A549 (cell line): Measurements from ENCODE around the gene KLHL36. TPM values are rescaled to one million over a fixed set of nuclear protein-coding genes. Genes with fewer than 3 reads are reported as not detected.

Source experiments
- ATAC-seq, 2 experiments: fragments of 200-7000 bp in 1 of 2; fragments of >200 bp in 1 of 2; cut with Nextera tagmentation in 1 of 2; cut with Tn5 transposase in 1 of 2; 3 replicates each; pipeline versions ENCODE4 v1.8.0 to v1.9.1; 2018 to 2020; ENCODE audit warnings: mild to moderate bottlenecking in 1 of 2, moderate library complexity in 1 of 2
- CTCF ChIA-PET: fragments of 300-600 bp; sonication (Branson Sonifier 250); formaldehyde crosslinking; extraction: SDS; loops from one replicate; lab custom pipeline; 2021; ENCODE audit warnings: antibody characterized with exemption, inconsistent platforms; lab: Yijun Ruan, JAX
- POLR2A ChIA-PET: fragments of 350-600 bp; formaldehyde crosslinking; extraction: SDS; loops from one replicate; lab custom pipeline; 2021; ENCODE audit warnings: antibody characterized with exemption, inconsistent platforms; lab: Yijun Ruan, JAX
- DNase-seq, 2 experiments: peaks; one replicate each; pipeline versions ENCODE4 v3.0.0 to v3.0.0-alpha.2; 2011 to 2016; ENCODE audit warnings: low read depth in 1 of 2, low spot score in 1 of 2
- FAIRE-seq: peaks from 2 replicates; lab custom pipeline; 2011; peaks lifted over from hg19 to GRCh38; lab: Jason Lieb, UNC
- H3K27ac ChIP-seq, 2 experiments: fragments of >200 bp; sonication (Bioruptor Twin); formaldehyde crosslinking; 3 replicates each; pipeline ENCODE4 v1.5.1; 2016 to 2017
- H3K4me1 ChIP-seq: fragments of >200 bp; sonication (Bioruptor Twin); formaldehyde crosslinking; 3 replicates; pipeline ENCODE4 v1.6.1; 2016
- H3K4me2 ChIP-seq: fragments of >200 bp; sonication (Bioruptor Twin); formaldehyde crosslinking; 3 replicates; pipeline ENCODE4 v1.6.1; 2016
- H3K4me3 ChIP-seq: fragments of >200 bp; sonication (Bioruptor Twin); formaldehyde crosslinking; 3 replicates; pipeline ENCODE4 v1.5.1; 2016
- H3K9me3 ChIP-seq: fragments of >200 bp; sonication (Bioruptor Twin); formaldehyde crosslinking; 3 replicates; pipeline ENCODE4 v1.6.1; 2016
- ATOH8 ChIP-seq: fragments of 250-450 bp; sonication (Bioruptor Pico); IDR thresholded peaks from 2 replicates; pipeline ENCODE4 v1.5.0; 2020; ENCODE audit warnings: low read depth, mild to moderate bottlenecking, moderate library complexity
- BHLHE40 ChIP-seq: IDR thresholded peaks from 2 replicates; pipeline ENCODE4 v1.6.1; 2012; ENCODE audit warnings: low read depth, low read length, inconsistent platforms
- CBX8 ChIP-seq: fragments of 200-600 bp; sonication (generic); IDR thresholded peaks from 2 replicates; pipeline ENCODE4 v1.6.1; 2016
- CHD2 ChIP-seq: fragments of 150-350 bp; IDR thresholded peaks from 2 replicates; pipeline ENCODE4 v1.6.1; 2014; ENCODE audit warnings: low read length; ENCODE audit not compliant: partially characterized antibody
- EHMT2 ChIP-seq: fragments of 200-600 bp; sonication (generic); IDR thresholded peaks from 2 replicates; pipeline ENCODE4 v1.6.1; 2016; ENCODE audit warnings: antibody characterized with exemption, low read depth, mild to moderate bottlenecking, moderate library complexity
- ELK1 ChIP-seq: fragments of 150-350 bp; IDR thresholded peaks from 2 replicates; pipeline ENCODE4 v1.6.1; 2014; ENCODE audit warnings: low read depth, mild to moderate bottlenecking, low read length
- FOSL2 ChIP-seq, 2 experiments: fragments of 450-650 bp in 1 of 2; fragments of >200 bp in 1 of 2; sonication (Bioruptor Twin) in 1 of 2; formaldehyde crosslinking; IDR thresholded peaks; 2 replicates each; pipeline versions ENCODE4 v1.5.0 to v1.6.1; 2016 to 2020; ENCODE audit warnings: mild to moderate bottlenecking in 1 of 2, moderate library complexity in 1 of 2
- FOXS1 ChIP-seq: fragments of 250-450 bp; sonication (Bioruptor Pico); IDR thresholded peaks from 2 replicates; pipeline ENCODE4 v1.5.0; 2020; ENCODE audit warnings: mild to moderate bottlenecking, moderate library complexity
- HDAC2 ChIP-seq: fragments of 200-600 bp; sonication (generic); IDR thresholded peaks from 2 replicates; pipeline ENCODE4 v1.6.1; 2016
- HES2 ChIP-seq: fragments of >200 bp; sonication (Bioruptor Twin); formaldehyde crosslinking; IDR thresholded peaks from 2 replicates; pipeline ENCODE4 v1.6.1; 2016
- HEYL ChIP-seq: fragments of 250-450 bp; sonication (Bioruptor Pico); IDR thresholded peaks from 2 replicates; pipeline ENCODE4 v1.8.0; 2021; ENCODE audit warnings: mild to moderate bottlenecking, moderate library complexity
- HMGXB4 ChIP-seq: fragments of 250-450 bp; sonication (Bioruptor Pico); IDR thresholded peaks from 2 replicates; pipeline ENCODE4 v1.5.0; 2021; ENCODE audit warnings: mild to moderate bottlenecking, moderate library complexity, borderline replicate concordance
- HOXA7 ChIP-seq: fragments of 250-450 bp; sonication (Bioruptor Pico); IDR thresholded peaks from 2 replicates; pipeline ENCODE4 v1.5.0; 2020; ENCODE audit warnings: mild to moderate bottlenecking, moderate library complexity
- HOXB5 ChIP-seq: fragments of 250-450 bp; sonication (Bioruptor Pico); IDR thresholded peaks from 2 replicates; pipeline ENCODE4 v1.5.0; 2020; ENCODE audit warnings: mild to moderate bottlenecking, moderate library complexity
- KDM1A ChIP-seq: fragments of 200-600 bp; sonication (generic); IDR thresholded peaks from 2 replicates; pipeline ENCODE4 v1.6.1; 2016; ENCODE audit warnings: low read depth, mild to moderate bottlenecking
- MAX ChIP-seq: IDR thresholded peaks from 2 replicates; pipeline ENCODE4 v1.6.1; 2012
- MYC ChIP-seq: IDR thresholded peaks from 2 replicates; pipeline ENCODE4 v1.6.1; 2012; ENCODE audit warnings: mild to moderate bottlenecking, inconsistent platforms, low read length, improper control_type of control experiment, borderline replicate concordance
- NR3C1 ChIP-seq: fragments of >200 bp; sonication (Bioruptor Twin); formaldehyde crosslinking; IDR thresholded peaks from 3 replicates; pipeline ENCODE4 v1.6.1; 2017
- POLR2AphosphoS2 ChIP-seq: conservative IDR thresholded peaks from 2 replicates; pipeline ENCODE4 v1.6.1; 2012; ENCODE audit warnings: low read length, improper control_type of control experiment, inconsistent platforms
- RARB ChIP-seq: fragments of 250-450 bp; sonication (Bioruptor Pico); IDR thresholded peaks from 2 replicates; pipeline ENCODE4 v1.8.0; 2021; ENCODE audit warnings: mild to moderate bottlenecking, moderate library complexity
- RFX5 ChIP-seq: fragments of 450-650 bp; IDR thresholded peaks from 2 replicates; pipeline ENCODE4 v1.7.1; 2014; ENCODE audit warnings: antibody characterized with exemption, mild to moderate bottlenecking, moderate library complexity
- TFCP2L1 ChIP-seq: fragments of 250-450 bp; sonication (Bioruptor Pico); IDR thresholded peaks from 2 replicates; pipeline ENCODE4 v1.5.0; 2021; ENCODE audit warnings: mild to moderate bottlenecking
- TP53 ChIP-seq: fragments of 250-450 bp; sonication (Bioruptor Pico); IDR thresholded peaks from 2 replicates; pipeline ENCODE4 v1.5.0; 2021; ENCODE audit warnings: mild to moderate bottlenecking, moderate library complexity
- ZFP36 ChIP-seq: fragments of 450-650 bp; IDR thresholded peaks from 2 replicates; pipeline ENCODE4 v1.6.1; 2014; ENCODE audit warnings: borderline replicate concordance; ENCODE audit not compliant: partially characterized antibody
- WGBS: methylation state at CpG from one replicate; pipeline ENCODE4 v1.1.6; 2017; ENCODE audit errors: missing lambda C conversion rate; 5-methylcytosine and 5-hydroxymethylcytosine counted together
- polyA plus RNA-seq, 4 experiments: library from polyadenylated mRNA; depleted of rRNA in 3 of 4; stranded (reverse); fragments of >200 nt; fragmentation: RNase III in 1 of 4; extraction: RNeasy Plus Mini Kit Qiagen cat#74134 plus additional on column Dnase treatment in 1 of 4; gene quantifications; 2 replicates in 3 of 4; 3 replicates in 1 of 4; pipeline ENCODE4 v1.2.3, GENCODE V29; 2011 to 2017

The KLHL36 gene
- polyA plus RNA-seq, 2 of the 4 experiments (the other 2 are of a cell fraction) = 20.0 to 21.0 TPM

GRCh38 chr16:84604477-84605013 lies 43.8 kb upstream of the KLHL36 start:
- no peak overlapping the region for H3K4me3 ChIP-seq
- H3K4me1 ChIP-seq = peaks cover 56% of the 10 kb centered on the region
- 0 out of 3 replicates have a peak, but pooled peaks cover 3% of the 10 kb centered on the region for H3K9me3 ChIP-seq
- ChIA-PET POLR2A (interaction anchor here (1.3 kb wide), 1 partner anchor 14 kb away, joined by 4 read pairs; the partner anchor contains the start of gene COTL1), CTCF (interaction anchor here (0.8 to 4.0 kb wide), 5 partner anchors 9 to 135 kb away, joined by 3 to 17 read pairs (median 5); partner anchors contain the start of gene MEAK7)
- peak overlapping the region; percentile 92 for H3K4me2 ChIP-seq
- TF ChIP-seq RFX5 (no peak), CHD2 (no peak), MAX (no peak), HMGXB4 (no peak), MYC (no peak), HEYL (CRISPR knock-in tag) (no peak), RARB (CRISPR knock-in tag) (no peak), ELK1 (no peak)
- 67% methylated on average over 9 of the region's 9 CpGs for WGBS
- peak overlapping the region; percentile 84 to 95 for H3K27ac ChIP-seq
- DNase-seq (no peak), ATAC-seq (no peak), FAIRE-seq (no peak)

GRCh38 chr16:84605339-84605848 lies 42.9 kb upstream of the KLHL36 start:
- Histone ChIP-seq H3K4me2 (no peak overlapping the region; the same call in 2 of the 3 replicates), H3K27ac (peak overlapping the region in 1 of 2 experiments; percentile 95; a peak in 3 of 6 replicates), H3K4me1 (peaks cover 48% of the 10 kb centered on the region), H3K4me3 (no peak overlapping the region)
- no peak for ATAC-seq
- POLR2A ChIA-PET = interaction anchor here (1.3 kb wide), 1 partner anchor 13 kb away, joined by 4 read pairs; the partner anchor contains the start of gene COTL1
- TF ChIP-seq BHLHE40 = no peak
- TF ChIP-seq HDAC2 = no peak
- no peak for TF ChIP-seq FOXS1 (CRISPR knock-in tag)
- no peak for TF ChIP-seq POLR2AphosphoS2
- no peak for TF ChIP-seq KDM1A
- no peak for TF ChIP-seq FOSL2 (IDR thresholded peaks at IDR 0.05)
- TF ChIP-seq FOSL2 (CRISPR knock-in tag; IDR thresholded peaks at IDR 0.05) = no peak
- TF ChIP-seq HOXB5 (CRISPR knock-in tag) = no peak
- TF ChIP-seq ZFP36 = no peak
- TF ChIP-seq HMGXB4 = no peak
- no peak for TF ChIP-seq ATOH8 (CRISPR knock-in tag)
- no peak for TF ChIP-seq NR3C1
- TF ChIP-seq HOXA7 (CRISPR knock-in tag) = no peak
- TF ChIP-seq EHMT2 = no peak
- TF ChIP-seq TFCP2L1 (CRISPR knock-in tag) = no peak
- TF ChIP-seq CBX8 = no peak
- no peak for TF ChIP-seq HES2
- TF ChIP-seq TP53 (CRISPR knock-in tag) = no peak
- TF ChIP-seq, all 56 proteins: peak for 0
- 87% methylated on average over 6 of the region's 6 CpGs for WGBS
- DNase-seq (no peak), FAIRE-seq (no peak)
- CTCF ChIA-PET = interaction anchor here (0.6 to 4.0 kb wide), 8 partner anchors 9 to 134 kb away, joined by 3 to 17 read pairs (median 4); no protein-coding TSS in a partner anchor
- 0 out of 3 replicates have a peak, but pooled peaks cover 3% of the 10 kb centered on the region for H3K9me3 ChIP-seq
